GM18520 (cell line): ENCODE data around the gene DNAJC22.

Experiments
- ATAC-seq: cut with Tn5 transposase; IDR thresholded peaks from one replicate; pipeline ENCODE4 v1.9.1; 2021; ENCODE audit not compliant: unreplicated experiment

Gene DNAJC22

DNA sequence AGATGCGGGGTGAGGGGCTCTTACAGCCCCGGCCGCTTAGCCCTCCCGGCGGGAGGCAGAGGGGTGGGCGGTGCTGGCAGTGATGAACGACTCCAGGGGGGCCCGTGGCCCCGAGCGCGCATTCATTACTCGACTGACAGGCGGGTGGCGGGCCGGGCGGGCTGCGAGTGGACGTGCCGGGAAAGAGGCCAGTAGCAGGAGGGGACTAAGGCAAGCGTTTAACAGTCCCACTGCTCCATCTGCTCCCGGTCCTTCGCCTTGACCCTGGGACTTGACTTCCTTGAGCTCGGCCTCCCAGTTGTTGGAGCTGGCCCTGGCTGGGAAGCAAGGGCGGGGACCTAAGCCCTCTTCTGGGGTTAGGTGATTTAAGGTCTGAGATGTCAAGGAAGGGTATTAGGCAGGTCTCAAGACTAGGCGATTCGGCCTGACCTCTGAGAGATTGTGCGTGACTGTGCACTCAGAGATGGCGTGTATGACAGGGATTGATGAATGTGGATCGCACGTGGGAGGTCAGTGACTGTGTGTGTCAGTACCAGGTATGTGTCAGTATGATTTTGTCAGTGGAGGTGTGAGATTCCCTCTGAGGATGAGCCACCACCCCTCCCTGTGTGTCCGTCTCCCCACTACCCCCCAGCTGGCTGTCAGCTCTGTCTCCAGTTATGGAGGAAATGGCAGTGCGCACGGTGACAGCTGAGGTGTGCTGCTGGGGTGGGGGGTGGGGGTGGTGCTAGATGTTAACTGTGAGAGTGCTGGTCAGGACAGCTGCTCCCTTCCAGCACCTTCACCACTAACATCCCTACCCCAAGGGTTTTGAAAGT is 3.6 kb upstream of the DNAJC22 start:
- no peak for ATAC-seq

DNA sequence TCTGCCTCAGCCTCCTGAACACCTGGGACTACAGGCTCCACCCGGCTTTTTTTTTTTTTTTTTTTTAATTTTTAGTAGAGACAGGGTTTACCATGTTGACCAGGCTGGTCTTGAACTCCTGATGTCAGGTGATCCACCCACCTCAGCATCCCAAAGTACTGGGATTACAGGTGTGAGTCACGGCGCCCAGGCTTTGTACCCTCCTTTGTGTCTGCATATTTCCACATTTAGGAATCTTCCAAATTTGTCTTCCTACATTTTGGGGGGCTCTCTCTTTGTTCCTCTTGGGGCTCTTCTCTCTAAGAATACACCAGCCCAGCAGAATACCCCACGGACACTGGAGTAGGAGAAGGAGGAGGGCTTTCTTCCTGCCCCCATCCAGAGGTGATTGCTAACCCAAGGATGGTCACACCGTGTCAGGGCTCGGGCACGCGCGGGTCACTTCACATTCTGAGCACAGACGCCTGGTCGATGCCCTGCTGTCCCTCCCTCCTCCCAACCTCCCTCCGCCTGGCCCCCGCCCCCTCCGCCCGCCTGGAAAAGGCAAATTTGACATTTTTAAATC is 2.1 kb upstream of the DNAJC22 start:
- no peak for ATAC-seq

DNA sequence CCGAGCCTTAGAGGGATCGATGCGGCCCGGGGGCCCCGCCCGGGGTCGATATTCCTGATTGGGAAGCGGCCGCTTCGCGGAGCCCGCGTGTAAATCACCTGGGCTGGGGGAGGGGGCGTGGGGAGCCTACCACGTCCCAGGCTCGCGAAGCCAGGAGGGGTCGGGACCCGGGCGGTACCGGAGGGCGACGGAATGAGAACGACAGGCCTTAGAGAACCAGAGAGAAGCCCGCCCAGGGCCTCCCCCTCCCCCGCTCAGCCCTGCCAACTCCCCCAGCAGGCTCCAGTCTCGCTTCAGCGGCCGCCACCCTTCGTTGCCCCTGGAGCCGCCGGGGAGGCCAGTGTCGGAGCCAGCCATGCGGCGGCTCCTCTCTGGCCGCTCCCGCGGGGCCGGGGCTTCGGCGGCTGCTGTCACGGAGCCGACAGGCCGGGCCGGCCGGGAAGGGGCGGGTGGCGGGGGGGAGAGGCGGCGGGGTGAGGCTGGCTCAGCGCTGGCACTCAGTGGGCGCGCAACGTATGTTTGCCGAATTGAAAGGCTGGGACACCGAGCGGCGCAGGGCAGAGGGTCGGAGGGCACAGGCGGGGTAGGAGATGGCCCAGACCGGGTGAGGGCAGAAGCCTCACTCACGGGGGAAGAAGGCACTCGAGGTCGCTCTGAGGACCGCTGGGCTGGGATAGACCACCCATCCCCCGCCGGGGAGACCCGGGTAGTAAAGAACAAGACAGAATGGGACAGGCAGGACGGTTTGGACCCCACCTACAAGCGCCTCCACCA is 1.4 kb upstream of the DNAJC22 start:
- no peak for ATAC-seq

DNA sequence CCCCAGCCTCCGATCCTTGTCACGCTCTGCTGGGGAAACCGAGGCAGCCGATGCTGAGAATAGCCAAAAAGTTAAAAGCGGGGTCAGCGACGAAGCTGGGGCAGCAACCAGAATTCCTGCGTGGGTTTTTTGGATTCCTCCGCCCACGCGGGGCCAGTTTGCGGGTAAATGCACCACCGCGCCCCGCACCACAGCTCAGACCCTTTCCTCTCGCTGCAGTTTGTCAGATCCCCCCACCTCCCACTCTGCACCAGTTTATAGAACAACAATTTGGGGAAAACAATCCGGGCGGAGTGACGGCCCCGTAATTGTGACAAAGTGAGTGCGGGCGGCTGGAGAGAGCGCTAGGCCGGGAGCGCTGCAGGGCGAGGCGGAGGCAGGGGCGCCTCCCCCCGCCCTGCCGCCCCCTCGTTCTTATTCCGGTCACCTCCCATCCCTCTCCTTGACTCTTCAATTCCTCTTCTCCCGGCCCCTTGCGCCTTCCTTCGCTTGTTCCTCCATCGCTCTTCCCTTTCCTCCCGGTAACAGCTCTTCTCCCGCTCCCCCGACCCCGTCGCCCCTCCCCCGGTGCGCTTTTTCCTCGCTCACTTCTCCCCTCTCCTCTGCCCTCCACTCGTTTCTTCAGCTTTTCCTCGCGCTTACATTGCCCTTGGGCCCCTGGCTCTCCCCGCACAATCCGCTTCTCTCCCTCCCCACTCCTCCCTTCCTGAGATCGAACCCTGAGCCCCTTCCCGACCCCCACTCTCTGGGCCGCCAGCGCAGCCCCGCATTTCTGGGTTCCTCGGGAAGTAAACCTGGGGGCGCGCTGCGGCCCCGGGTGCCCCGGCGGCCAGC is 646 bp upstream of the DNAJC22 start:
- no peak for ATAC-seq

DNA sequence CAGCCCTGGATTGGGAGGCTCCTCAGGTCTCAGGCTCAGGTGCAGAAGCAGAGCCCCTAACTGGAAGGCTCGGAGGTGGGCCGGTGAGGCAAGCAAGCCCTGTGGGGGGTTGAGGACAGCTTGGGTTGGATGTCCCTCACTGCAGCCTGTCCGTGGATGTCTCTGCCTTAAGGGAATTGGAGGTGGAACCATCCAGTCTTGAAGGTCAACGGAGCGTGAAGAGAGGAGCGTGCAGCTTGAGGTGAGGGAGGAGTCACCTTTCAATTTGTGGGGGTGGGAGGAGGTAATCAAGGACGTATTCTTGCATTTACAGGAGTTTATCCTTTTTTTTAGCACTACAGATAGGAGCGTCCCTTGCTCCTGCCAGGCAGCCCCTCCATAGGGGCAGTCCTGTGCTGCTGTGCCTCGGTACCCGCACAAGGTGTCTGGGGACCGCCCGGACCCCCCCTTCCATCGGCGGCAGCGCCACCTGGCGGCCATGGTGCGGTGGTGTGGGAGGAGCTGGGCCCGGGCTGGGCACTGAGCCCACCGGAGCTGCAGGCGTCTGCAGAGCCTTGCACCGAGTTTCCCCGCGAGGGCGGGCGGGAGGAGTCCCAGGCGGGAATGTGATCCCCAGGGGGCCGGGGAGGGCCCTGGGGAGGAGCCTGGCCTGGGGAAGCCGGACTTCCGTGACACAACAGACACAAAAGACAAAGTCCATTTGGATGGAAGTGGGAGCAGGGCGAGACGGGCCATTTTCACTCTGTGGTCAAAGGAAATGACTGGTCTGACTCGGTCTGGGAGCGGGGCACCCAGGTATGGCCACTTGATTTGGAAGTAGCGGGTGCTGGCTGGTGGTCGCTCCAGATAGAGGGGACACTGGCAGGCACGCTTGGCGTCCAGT is 864 bp downstream of the DNAJC22 start:
- no peak for ATAC-seq

DNA sequence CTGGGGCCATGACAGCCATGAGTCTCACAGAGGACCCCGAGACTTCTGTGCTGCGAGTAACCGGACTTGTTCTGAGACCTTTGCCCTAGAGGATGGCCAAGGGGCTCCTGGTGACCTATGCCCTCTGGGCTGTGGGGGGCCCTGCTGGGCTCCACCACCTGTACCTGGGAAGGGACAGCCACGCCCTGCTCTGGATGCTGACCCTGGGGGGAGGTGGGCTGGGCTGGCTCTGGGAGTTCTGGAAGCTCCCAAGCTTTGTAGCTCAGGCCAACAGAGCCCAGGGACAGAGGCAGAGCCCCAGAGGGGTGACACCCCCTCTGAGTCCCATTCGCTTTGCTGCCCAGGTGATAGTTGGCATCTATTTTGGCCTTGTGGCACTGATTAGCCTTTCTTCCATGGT is 2.1 kb downstream of the DNAJC22 start:
- no peak for ATAC-seq

DNA sequence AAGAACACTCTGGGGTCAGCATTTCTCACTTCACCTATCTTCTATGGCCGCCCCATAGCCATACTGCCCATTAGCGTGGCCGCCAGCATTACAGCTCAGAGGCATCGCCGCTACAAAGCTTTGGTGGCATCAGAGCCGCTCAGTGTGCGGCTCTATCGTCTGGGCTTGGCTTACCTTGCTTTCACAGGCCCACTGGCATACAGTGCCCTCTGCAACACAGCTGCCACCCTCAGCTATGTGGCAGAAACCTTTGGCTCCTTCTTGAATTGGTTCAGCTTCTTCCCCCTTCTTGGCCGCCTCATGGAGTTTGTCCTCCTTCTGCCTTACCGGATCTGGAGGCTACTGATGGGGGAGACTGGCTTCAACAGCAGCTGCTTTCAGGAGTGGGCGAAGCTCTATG is 2.6 kb downstream of the DNAJC22 start:
- no peak for ATAC-seq

DNA sequence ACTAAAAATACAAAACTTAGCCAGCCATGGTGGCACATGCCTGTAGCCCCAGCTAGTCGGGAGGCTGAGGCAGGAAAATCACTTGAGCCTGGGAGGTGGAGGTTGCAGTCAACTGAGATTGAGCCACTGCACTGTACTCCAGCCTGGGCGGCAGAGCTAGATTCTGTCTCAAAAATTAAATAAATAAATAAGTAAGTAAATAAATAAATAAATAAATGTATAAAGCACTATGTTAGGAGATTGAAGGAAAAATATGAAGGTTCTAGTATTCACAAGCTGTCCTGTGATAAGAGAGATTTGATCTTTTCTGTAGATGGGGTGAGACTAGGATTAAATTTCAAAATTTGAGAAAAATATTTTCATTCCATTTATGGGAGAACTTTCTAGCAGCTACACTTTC is 5.7 kb downstream of the DNAJC22 start:
- no peak for ATAC-seq

DNA sequence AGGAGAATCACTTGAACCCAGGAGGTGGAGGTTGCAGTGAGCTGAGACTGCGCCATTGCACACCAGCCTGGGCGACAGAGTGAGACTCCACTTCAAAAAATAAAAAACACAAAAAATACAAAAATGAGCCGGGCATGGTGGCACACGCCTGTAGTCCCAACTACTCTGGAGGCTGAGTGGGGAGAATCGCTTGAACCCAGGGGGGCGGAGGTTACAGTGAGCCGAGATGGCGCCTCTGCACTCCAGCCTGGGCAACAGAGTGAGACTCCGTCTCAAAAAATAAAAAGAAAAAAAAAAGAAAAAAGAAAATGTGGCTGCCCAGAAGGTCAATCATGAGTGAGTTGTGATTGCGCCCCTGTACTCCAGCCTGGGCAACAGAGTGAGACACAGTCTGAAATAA is 9.2 kb downstream of the DNAJC22 start:
- no peak for ATAC-seq

DNA sequence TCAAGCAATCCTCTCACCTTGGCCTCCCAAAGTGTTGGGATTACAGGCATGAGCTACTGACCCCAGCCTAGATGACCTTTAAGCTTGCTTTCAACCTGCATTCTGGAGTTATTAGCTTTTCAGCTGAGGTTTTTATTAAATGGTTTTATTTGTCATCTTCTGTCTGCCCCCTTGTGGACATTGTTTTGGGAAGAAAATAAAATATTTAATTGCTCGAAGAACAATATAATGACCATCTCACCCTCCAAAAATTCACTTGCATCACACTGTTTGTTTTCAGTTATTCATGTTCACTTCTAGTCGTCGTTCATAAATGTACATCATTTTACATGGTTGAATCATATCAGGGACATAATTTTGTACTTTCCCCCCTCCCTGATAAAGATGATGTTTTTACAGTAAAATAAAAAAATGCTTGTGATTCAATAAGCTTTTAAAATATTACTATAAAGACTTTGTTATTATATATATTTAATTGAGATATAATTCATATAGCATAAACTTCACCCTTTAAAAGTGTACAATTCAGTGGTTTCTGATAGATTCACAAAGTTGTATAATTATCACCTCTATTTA is 10.5 kb downstream of the DNAJC22 start:
- no peak for ATAC-seq

DNA sequence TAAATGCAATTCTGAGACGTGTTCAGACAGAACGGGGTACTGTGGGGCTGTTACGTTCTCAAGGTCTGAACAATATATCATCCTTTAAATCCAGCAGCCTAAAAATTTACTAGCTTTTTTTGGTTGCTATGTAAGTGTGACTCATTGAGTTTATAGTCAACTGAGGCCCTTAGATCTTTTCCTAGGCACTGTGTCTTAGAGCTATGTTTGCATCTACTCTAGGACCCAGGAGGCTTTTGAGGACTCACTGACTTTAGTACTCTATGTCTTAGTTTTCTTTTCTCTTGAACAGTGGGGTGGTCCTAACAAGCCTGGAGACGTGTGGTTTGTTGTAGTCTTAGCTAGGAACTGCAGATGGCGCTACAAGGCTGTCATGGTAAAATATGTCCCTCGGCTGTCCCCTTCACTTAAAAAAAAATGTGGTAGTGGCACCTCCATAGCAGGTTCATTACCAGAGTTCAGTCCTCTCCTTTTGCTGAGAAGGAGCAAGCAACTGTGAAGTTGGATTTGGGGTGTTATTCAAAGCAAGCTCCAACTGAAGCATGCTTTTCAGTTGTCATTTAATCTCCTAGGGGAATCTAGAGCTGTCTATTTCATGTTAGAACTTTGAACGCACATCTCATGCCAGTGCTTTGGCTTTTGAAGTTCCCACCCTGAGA is 11.9 kb downstream of the DNAJC22 start:
- ATAC-seq: no peak

DNA sequence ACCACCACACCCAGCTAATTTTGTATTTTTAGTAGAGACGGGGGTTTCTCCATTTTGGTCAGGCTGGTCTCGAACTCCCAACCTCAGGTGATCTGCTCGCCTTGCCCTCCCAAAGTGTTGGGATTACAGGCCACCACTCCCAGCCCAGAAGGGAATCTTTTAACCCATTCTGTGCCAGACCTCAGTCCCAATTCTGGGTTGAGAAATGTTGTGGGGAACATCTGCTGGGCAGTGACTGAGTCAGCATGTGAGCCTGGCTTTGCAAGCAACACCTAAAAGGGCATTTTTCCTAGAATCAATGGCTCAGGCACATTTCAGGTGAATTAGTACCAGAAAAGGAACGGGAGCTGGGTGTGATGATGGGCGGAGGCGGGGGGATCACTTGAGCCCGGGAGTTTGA is 13.0 kb downstream of the DNAJC22 start:
- ATAC-seq: no peak

DNA sequence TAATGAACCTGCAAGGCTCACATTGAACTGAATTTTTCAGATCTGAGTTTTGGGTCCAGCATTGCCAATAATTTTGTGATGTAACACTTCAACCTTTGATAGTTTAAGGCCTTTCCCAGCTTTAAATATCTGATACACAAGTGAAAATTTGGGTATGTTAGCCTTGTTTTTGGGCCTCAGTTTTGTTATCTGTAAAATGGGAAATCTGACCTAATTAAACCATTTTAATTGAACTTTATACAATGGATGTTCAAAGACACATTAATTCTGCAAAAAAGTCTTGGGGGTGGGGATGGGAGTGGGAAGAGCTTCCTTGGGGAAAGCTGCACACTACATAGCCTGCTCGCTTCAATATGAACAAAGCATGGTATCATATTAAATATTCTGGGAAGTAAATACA is 15.4 kb downstream of the DNAJC22 start:
- no peak for ATAC-seq

DNA sequence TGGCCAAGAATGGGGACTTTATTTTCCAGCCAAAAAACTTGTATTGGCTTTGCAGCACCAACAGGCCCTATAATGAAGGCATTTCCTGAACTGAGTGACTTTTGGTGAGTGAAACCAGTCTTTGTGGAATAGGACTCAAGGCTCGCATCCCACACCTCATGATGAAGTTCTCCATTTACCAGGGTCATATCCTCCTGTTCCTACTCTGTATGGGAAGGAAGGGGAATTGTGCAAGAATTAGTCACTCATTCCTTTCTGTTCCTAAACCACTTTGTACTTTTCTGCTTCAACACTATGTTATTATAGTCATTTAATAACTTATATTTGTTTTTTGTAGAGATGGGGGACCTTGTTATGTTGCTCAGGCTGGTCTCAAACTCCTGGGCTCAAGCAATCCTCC is 18.3 kb downstream of the DNAJC22 start:
- ATAC-seq: no peak

DNA sequence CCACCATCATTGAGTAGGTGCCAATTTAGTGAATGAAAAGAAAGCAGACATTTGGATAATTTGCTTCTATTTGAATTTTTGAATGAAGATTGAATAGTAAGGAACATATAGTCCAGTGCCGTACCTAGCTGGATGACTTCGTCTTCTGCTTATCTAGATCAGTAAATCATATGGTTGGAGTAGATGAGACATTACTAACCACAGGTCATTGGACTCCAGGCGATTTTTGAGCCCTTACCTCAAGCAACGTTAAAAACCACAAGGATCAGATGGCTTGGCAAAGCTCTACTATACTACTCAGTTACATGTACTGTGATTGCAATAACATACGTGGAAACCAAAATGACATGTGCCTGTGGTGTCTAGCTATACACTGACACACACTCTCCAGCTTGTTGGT is 18.9 kb downstream of the DNAJC22 start:
- no peak for ATAC-seq

DNA sequence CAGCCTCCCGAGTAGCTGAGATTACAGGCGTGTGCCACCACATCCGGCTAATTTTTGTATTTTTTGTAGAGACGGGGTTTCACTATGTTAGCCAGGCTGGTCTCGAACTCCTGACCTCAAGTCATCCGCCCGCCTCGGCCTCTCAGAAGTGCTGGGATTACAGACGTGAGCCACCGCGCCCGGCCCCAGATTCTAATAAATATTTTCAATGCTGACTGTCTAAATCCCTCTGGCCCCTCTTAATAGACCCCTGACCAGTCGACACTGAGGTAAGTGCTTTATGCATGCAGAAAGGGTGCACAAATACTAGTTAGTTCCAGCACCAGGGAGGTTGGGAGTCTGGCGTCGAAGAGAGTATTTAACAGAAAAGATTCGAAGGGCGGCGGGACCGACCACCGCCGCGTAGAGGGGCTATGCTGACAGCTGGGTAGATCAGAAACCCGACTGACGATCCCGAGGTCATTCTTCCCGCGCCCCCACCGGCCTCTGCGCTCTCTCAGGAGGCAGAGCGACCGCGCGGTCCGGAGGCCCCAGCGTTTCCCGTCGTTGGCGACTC is 19.5 kb downstream of the DNAJC22 start:
- ATAC-seq: peak; percentile 1

DNA sequence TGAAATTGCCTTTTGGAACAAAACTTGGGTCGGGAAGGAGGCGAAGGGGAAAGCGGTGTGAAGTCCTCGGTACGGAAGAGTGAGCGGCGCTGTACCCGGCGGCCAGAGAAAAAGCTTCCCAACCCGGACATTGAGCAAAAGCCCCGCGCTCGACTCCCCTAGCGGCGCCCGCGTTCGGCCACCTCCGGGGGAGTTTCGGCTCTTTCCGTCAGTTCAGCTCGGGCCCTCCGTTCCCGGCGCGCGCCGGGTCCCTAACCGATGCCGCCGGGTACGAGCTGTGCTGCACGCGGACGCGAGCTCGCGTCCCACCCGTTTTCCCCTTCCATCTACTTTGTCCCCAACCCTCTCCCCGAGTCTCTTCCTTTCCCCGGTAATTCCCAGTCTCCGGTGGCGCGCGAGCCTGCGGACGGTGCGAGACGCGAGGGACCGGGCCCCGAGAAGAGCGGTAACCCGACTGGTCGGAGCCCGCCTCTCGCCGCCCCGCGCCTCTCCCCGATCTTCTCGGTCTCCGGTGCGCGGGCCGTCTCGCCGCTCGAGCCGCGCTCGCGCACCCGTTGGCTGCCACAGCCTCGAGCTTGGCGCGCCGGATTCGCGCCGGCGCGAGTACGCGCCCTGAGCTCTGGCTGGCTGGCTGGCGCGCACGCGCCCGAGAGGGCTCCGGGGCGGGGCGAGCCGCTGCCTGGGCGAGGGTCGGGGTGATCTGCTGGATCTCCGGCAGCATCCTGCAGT is 20.1 kb downstream of the DNAJC22 start:
- ATAC-seq: peak; percentile 49
